Measurements from ENCODE around the gene PLXNA4.

GRCh38 chr7:132573251-132573955, 2.9 kb downstream of the PLXNA4 start:
- TF ChIP-seq POLR2A (IDR thresholded peaks at IDR 0.05; ENCODE audit: low read depth, low read length) (no peak), POLR2AphosphoS5 (IDR thresholded peaks at IDR 0.05; ENCODE audit: low read depth, low read length) (no peak)
